GM23338 (cell line): ENCODE results near the gene ITPR2.

Experiments
- EZH2 ChIP-seq: fragments of 200-600 bp; sonication (generic); IDR thresholded peaks from one replicate; pipeline ENCODE4 v1.8.0; 2017; ENCODE audit warnings: antibody characterized with exemption, mild to moderate bottlenecking, low read depth; ENCODE audit not compliant: unreplicated experiment
- EZH2phosphoT487 ChIP-seq: fragments of 200-600 bp; sonication (generic); IDR thresholded peaks from one replicate; pipeline ENCODE4 v1.8.1; 2018; ENCODE audit warnings: antibody characterized with exemption; ENCODE audit not compliant: unreplicated experiment
- NANOG ChIP-seq: IDR thresholded peaks from 2 replicates; pipeline ENCODE4 v1.6.1; 2016; ENCODE audit warnings: antibody characterized with exemption, borderline replicate concordance
- POLR2AphosphoS5 ChIP-seq: IDR thresholded peaks from 2 replicates; pipeline ENCODE4 v1.6.1; 2016; ENCODE audit warnings: antibody characterized with exemption, low read depth
- REST ChIP-seq: IDR thresholded peaks from one replicate; pipeline ENCODE4 v1.6.1; 2018; ENCODE audit warnings: antibody characterized with exemption; ENCODE audit not compliant: unreplicated experiment
- ZNF114 ChIP-seq: fragments of 250-450 bp; sonication (Bioruptor Pico); IDR thresholded peaks from 2 replicates; pipeline ENCODE4 v1.5.0; 2020; ENCODE audit warnings: mild to moderate bottlenecking, moderate library complexity
- TF ChIP-seq, protein P1 (sequence below), 2 experiments: fragments of 200-600 bp in 1 of 2; sonication (generic) in 1 of 2; conservative IDR thresholded peaks; 2 replicates each; pipeline versions ENCODE4 v1.5.1 to v1.6.1; 2016 to 2017; ENCODE audit warnings: antibody characterized with exemption in 2 of 2, low read depth in 2 of 2, mild to moderate bottlenecking in 2 of 2, moderate library complexity in 1 of 2
- TF ChIP-seq, protein P2 (sequence below): fragments of 250-450 bp; sonication (Bioruptor Pico); IDR thresholded peaks from 2 replicates; pipeline ENCODE4 v1.5.0; 2020; ENCODE audit warnings: mild to moderate bottlenecking, moderate library complexity

DNA sequence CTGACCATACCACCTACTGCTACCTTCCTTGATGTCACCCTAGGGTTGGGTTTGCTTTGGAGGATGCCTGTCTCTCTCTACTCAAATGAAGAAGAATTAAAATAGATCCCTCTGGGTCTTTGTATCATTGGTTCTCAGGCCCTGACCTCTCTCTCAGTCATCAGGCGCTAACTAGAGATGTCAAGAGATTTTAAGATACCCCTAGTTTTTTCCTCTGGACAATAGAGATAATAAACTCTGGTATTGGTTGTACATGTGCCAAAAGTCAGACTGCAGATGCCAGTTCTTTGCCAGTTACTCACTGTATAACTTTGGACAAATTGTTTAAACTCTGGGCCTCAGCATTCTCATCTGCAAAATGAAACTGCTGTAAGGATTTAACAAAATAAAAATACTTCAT is 31.5 kb downstream of the ITPR2 start:
- TF ChIP-seq, protein P1, sequence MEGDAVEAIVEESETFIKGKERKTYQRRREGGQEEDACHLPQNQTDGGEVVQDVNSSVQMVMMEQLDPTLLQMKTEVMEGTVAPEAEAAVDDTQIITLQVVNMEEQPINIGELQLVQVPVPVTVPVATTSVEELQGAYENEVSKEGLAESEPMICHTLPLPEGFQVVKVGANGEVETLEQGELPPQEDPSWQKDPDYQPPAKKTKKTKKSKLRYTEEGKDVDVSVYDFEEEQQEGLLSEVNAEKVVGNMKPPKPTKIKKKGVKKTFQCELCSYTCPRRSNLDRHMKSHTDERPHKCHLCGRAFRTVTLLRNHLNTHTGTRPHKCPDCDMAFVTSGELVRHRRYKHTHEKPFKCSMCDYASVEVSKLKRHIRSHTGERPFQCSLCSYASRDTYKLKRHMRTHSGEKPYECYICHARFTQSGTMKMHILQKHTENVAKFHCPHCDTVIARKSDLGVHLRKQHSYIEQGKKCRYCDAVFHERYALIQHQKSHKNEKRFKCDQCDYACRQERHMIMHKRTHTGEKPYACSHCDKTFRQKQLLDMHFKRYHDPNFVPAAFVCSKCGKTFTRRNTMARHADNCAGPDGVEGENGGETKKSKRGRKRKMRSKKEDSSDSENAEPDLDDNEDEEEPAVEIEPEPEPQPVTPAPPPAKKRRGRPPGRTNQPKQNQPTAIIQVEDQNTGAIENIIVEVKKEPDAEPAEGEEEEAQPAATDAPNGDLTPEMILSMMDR (conservative IDR thresholded peaks at IDR 0.05; ENCODE audit: low read depth in 2 of 2) = no peak
- TF ChIP-seq POLR2AphosphoS5 (no peak), EZH2 (no peak), EZH2phosphoT487 (no peak), REST (no peak), ZNF114 (CRISPR knock-in tag) (no peak), NANOG (no peak)
- TF ChIP-seq, protein P2, sequence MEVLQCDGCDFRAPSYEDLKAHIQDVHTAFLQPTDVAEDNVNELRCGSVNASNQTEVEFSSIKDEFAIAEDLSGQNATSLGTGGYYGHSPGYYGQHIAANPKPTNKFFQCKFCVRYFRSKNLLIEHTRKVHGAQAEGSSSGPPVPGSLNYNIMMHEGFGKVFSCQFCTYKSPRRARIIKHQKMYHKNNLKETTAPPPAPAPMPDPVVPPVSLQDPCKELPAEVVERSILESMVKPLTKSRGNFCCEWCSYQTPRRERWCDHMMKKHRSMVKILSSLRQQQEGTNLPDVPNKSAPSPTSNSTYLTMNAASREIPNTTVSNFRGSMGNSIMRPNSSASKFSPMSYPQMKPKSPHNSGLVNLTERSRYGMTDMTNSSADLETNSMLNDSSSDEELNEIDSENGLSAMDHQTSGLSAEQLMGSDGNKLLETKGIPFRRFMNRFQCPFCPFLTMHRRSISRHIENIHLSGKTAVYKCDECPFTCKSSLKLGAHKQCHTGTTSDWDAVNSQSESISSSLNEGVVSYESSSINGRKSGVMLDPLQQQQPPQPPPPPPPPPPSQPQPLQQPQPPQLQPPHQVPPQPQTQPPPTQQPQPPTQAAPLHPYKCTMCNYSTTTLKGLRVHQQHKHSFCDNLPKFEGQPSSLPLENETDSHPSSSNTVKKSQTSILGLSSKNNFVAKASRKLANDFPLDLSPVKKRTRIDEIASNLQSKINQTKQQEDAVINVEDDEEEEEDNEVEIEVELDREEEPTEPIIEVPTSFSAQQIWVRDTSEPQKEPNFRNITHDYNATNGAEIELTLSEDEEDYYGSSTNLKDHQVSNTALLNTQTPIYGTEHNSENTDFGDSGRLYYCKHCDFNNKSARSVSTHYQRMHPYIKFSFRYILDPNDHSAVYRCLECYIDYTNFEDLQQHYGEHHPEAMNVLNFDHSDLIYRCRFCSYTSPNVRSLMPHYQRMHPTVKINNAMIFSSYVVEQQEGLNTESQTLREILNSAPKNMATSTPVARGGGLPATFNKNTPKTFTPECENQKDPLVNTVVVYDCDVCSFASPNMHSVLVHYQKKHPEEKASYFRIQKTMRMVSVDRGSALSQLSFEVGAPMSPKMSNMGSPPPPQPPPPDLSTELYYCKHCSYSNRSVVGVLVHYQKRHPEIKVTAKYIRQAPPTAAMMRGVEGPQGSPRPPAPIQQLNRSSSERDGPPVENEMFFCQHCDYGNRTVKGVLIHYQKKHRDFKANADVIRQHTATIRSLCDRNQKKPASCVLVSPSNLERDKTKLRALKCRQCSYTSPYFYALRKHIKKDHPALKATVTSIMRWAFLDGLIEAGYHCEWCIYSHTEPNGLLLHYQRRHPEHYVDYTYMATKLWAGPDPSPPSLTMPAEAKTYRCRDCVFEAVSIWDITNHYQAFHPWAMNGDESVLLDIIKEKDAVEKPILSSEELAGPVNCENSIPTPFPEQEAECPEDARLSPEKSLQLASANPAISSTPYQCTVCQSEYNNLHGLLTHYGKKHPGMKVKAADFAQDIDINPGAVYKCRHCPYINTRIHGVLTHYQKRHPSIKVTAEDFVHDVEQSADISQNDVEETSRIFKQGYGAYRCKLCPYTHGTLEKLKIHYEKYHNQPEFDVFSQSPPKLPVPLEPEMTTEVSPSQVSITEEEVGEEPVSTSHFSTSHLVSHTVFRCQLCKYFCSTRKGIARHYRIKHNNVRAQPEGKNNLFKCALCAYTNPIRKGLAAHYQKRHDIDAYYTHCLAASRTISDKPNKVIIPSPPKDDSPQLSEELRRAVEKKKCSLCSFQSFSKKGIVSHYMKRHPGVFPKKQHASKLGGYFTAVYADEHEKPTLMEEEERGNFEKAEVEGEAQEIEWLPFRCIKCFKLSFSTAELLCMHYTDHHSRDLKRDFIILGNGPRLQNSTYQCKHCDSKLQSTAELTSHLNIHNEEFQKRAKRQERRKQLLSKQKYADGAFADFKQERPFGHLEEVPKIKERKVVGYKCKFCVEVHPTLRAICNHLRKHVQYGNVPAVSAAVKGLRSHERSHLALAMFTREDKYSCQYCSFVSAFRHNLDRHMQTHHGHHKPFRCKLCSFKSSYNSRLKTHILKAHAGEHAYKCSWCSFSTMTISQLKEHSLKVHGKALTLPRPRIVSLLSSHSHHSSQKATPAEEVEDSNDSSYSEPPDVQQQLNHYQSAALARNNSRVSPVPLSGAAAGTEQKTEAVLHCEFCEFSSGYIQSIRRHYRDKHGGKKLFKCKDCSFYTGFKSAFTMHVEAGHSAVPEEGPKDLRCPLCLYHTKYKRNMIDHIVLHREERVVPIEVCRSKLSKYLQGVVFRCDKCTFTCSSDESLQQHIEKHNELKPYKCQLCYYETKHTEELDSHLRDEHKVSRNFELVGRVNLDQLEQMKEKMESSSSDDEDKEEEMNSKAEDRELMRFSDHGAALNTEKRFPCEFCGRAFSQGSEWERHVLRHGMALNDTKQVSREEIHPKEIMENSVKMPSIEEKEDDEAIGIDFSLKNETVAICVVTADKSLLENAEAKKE = no peak
